ENCODE data around the gene CYTH3. TPM values are rescaled to one million over a fixed set of nuclear protein-coding genes. Genes with fewer than 3 reads are reported as not detected.

Gene CYTH3
- total and polyA plus RNA-seq, 2 of the 8 experiments (the other 6 are each of a cell fraction or from before 2014, with no cell fraction given): 10.3 to 11.9 TPM

DNA sequence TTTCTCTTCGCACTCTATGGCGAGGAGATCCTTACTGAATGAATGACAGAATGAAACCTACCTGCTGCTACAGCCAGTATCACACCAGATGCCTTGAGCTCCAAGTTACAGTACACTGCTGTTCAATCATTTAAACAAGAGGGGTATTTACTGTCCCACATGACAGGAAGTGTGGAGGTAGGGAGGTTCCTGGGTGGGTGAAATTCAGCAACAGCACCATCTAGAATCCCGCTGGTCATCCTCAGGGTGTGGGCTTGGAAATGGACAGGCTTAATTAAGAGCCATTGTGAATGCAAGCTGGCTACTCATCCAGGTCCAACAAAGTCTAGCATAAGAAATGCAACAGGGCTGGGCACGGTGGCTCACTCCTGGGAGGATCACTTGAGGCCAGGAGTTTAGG, 14.7 kb downstream of the CYTH3 start:
- CTCF ChIA-PET (ENCODE audit: partially characterized antibody): interaction anchor here (1.2 to 3.3 kb wide), 2 partner anchors 11 to 66 kb away, joined by 3 to 13 read pairs; no protein-coding TSS in a partner anchor
- Histone ChIP-seq H3K18ac (ENCODE audit: extremely low read depth, low read length) (no peak overlapping the region), H4K20me1 (replicated peaks in 1 of 2; ENCODE audit: control insufficient read depth in 1 of 2, insufficient read depth in 2 of 2, low read length in 2 of 2) (peaks cover 0 to 2% of the 10 kb centered on the region in 2 experiments), H3K56ac (replicated peaks; ENCODE audit: insufficient read length, low read depth, low read length) (no peak overlapping the region), H3K79me1 (ENCODE audit: low read depth, low read length) (no peaks in the 10 kb centered on the region), H3K4me1 (replicated peaks in 1 of 4; ENCODE audit: control insufficient read depth in 3 of 4, insufficient read depth in 4 of 4, low read length in 3 of 4) (peaks cover 0 to 9% (median 2%) of the 10 kb centered on the region in 4 experiments; a peak in 3 of 7 replicates), H3K9ac (replicated peaks in 1 of 4; ENCODE audit: extremely low read depth in 1 of 4, low read depth in 3 of 4, low read length in 3 of 4) (no peak overlapping the region), H2AK5ac (ENCODE audit: low read depth, low read length) (no peak overlapping the region), H3K4me3 (ENCODE audit: extremely low read depth in 1 of 4, insufficient read depth in 2 of 4, low read depth in 3 of 4, low read length in 4 of 4) (no peak overlapping the region), H2BK15ac (ENCODE audit: low read length) (no peak overlapping the region), H3K4ac (replicated peaks; ENCODE audit: insufficient read length, low read depth, low read length) (no peak overlapping the region), H3K4me2 (ENCODE audit: insufficient read depth in 1 of 2, low read depth in 2 of 2, low read length in 2 of 2) (no peak overlapping the region), H4K5ac (ENCODE audit: insufficient read length, low read depth, low read length) (no peak overlapping the region), H4K91ac (replicated peaks; ENCODE audit: insufficient read length, low read length) (no peak overlapping the region), H3K79me2 (ENCODE audit: control insufficient read depth in 1 of 2, insufficient read depth in 2 of 2, low read length in 2 of 2) (peaks cover 0 to 18% of the 10 kb centered on the region in 2 experiments; a peak in 2 of 4 replicates), H3K27ac (ENCODE audit: low read depth, low read length) (no peak overlapping the region), H2BK120ac (replicated peaks; ENCODE audit: low read depth, low read length) (no peak overlapping the region), H3K23me2 (ENCODE audit: low read depth, low read length) (no peaks in the 10 kb centered on the region), H2BK20ac (ENCODE audit: low read length) (no peak overlapping the region), H3K36me3 (ENCODE audit: control insufficient read depth in 2 of 4, insufficient read depth in 4 of 4, low read length in 3 of 4) (no peaks in the 10 kb centered on the region), H3K14ac (ENCODE audit: insufficient read length) (no peak overlapping the region), H2AFZ (ENCODE audit: low read length) (no peak overlapping the region), H2BK5ac (ENCODE audit: low read depth, low read length) (no peak overlapping the region), H3K27me3 (replicated peaks in 1 of 4; ENCODE audit: control insufficient read depth in 3 of 4, extremely low read depth in 1 of 4, insufficient read depth in 3 of 4, low read length in 3 of 4) (no peaks in the 10 kb centered on the region), H3K9me3 (ENCODE audit: insufficient read depth in 2 of 2, low read depth in 1 of 2, low read length in 1 of 2) (no peaks in the 10 kb centered on the region), H2BK12ac (ENCODE audit: low read depth, low read length) (no peak overlapping the region), H4K8ac (ENCODE audit: extremely low read depth, insufficient read depth, low read length) (no peak overlapping the region), H3K23ac (ENCODE audit: insufficient read length) (no peak overlapping the region)
- no peak for DNase-seq (ENCODE audit: low read depth in 1 of 2, low spot score in 2 of 2)
- TF ChIP-seq EGR1 (IDR thresholded peaks at IDR 0.05; ENCODE audit: borderline replicate concordance, low read depth, low read length): no peak
- TF ChIP-seq KDM1A (IDR thresholded peaks at IDR 0.05; ENCODE audit: borderline replicate concordance, low read length): no peak
- TF ChIP-seq, protein P1, sequence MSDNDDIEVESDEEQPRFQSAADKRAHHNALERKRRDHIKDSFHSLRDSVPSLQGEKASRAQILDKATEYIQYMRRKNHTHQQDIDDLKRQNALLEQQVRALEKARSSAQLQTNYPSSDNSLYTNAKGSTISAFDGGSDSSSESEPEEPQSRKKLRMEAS (IDR thresholded peaks at IDR 0.05): no peak
- TF ChIP-seq SP4 (IDR thresholded peaks at IDR 0.05; ENCODE audit: low read length): no peak
- no peak for FAIRE-seq
- 87% methylated on average over 4 of the region's 4 CpGs; no CpG with 5 or more reads in 1 of the 2 experiments for WGBS, 2 experiments (ENCODE audit: extremely low coverage in 1 of 2, insufficient coverage in 1 of 2, insufficient read length in 1 of 2, insufficient replicate concordance in 2 of 2, low coverage in 1 of 2, low lambda C conversion rate in 2 of 2, missing lambda C conversion rate in 1 of 2)
- POLR2A ChIA-PET (ENCODE audit: partially characterized antibody): interaction anchor here (1.2 to 2.5 kb wide), 2 partner anchors 9 kb away, joined by 4 to 6 read pairs; no protein-coding TSS in a partner anchor

All from H1 (cell line).